ENCODE data around the gene TIMM44. TPM values are rescaled to one million over a fixed set of nuclear protein-coding genes. Genes with fewer than 3 reads are reported as not detected.

The TIMM44 gene
- total and polyA plus RNA-seq, 4 donors, result 17.7 to 35.8 (median 26.6) TPM

DNA sequence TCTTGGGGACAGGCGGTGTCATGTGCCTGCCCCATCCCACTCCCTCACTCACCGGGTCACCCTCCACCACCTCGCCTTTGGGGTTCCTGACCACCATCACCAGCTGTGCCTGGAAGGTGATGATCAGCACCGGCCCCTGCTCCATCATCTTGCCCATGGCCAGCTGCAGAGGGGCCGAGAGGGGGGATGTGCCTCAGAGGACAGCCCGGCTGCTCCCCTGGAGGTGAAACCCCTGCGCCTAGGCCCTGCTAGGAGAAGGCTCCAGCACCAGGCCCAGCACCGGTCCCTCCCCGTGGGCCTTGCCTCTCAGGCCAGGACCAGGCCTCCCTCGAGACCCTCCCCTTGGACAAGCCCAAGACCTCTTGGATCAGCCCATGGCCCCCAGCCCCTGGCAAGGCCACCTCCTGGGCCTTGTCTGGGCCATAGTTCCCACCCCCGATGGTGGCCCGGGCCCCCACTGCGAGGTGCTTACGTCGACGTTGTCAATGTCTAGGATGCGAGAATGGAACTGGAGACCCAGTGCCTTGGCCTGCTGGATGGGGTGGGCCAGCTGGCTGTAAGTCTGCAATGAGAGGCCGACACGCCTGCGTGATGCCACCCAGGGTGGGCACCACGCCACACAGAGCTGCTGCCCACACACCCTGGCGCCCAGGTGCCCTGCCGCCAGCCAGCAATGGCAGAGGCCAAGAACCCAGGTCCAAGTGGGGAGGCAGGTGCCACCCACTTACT lies 15.7 kb downstream of the TIMM44 start:
- H3K27ac ChIP-seq (ENCODE audit: low read depth in 1 of 2, low read length in 2 of 2), result no peak overlapping the region
- DNase-seq (ENCODE audit: low spot score), result no peak
- no peak overlapping the region for H3K4me3 ChIP-seq (ENCODE audit: low read depth in 1 of 3, low read length in 3 of 3)
- peaks cover 8 to 12% (median 9%) of the 10 kb centered on the region in 4 donors for H3K4me1 ChIP-seq (ENCODE audit: control insufficient read depth in 4 of 4, insufficient read depth in 4 of 4, low read length in 3 of 4)
- peaks cover 8 to 27% (median 15%) of the 10 kb centered on the region in 4 donors for H3K36me3 ChIP-seq (ENCODE audit: control insufficient read depth in 4 of 4, insufficient read depth in 3 of 4, low read depth in 1 of 4, low read length in 3 of 4)
- H3K27me3 ChIP-seq (ENCODE audit: control insufficient read depth in 4 of 4, insufficient read depth in 4 of 4, low read length in 3 of 4), result no peaks in the 10 kb centered on the region
- 92% methylated on average over 23 of the region's 23 CpGs for WGBS
- H3K9ac ChIP-seq (ENCODE audit: low read depth in 1 of 2, low read length in 2 of 2), result no peak overlapping the region
- H3K9me3 ChIP-seq (ENCODE audit: control insufficient read depth in 4 of 4, low read length in 3 of 4), result no peaks in the 10 kb centered on the region
- TF ChIP-seq GABPA (IDR thresholded peaks at IDR 0.05 in 1 of 2, conservative IDR thresholded peaks at IDR 0.05 in 1 of 2), result no peak

DNA sequence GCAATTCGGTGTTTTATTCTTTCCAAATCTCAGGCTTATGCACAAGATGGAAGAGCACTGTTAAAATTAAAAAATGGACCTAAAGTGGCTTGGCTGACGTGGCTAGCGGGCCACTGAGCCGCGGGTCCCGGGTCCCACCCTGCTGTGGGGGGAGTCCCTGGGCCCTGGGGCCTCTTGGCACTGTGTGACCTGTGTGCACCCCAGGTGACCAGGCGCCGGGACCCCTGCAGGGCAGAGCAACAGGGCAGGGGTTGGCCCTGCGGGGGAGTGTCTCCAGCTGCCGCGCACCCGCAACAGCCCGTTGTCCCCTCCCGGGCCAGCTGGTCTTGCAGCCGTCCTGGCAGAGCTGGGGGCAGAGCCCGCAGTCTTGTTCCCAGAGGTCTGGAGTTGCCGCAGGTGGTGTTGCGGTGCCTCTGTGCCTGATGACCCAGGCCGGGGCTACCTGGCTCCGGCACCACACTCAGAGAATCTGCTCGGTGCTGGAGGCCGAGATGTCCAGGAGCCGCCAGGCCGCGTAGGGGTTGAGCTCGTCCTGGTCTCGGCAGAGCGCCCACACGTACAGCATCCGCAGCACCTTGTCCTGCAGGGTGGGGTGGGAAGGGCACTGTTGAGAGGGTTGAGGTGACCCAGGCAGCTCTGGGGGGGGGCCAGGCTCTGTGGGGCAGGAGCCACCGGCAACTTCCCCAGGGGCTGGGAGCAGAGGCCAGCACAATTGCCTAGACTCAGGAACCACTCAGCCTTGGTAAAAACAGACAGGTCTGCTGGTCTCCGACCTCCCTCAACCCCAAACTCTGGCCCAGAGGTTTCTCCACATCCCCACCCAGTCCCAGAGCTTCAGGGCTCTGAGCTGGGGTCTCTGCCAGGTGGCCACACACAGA lies 16.5 kb downstream of the TIMM44 start:
- no peak for DNase-seq (ENCODE audit: low spot score)
- 90% methylated on average over 32 of the region's 32 CpGs for WGBS
- Histone ChIP-seq H3K4me3 (ENCODE audit: low read depth in 1 of 3, low read length in 3 of 3) (no peak overlapping the region), H3K27me3 (ENCODE audit: control insufficient read depth in 4 of 4, insufficient read depth in 4 of 4, low read length in 3 of 4) (no peaks in the 10 kb centered on the region), H3K36me3 (ENCODE audit: control insufficient read depth in 4 of 4, insufficient read depth in 3 of 4, low read depth in 1 of 4, low read length in 3 of 4) (peaks cover 2 to 26% (median 11%) of the 10 kb centered on the region in 4 donors), H3K4me1 (ENCODE audit: control insufficient read depth in 4 of 4, insufficient read depth in 4 of 4, low read length in 3 of 4) (peaks cover 8 to 13% (median 9%) of the 10 kb centered on the region in 4 donors), H3K27ac (ENCODE audit: low read depth in 1 of 2, low read length in 2 of 2) (no peak overlapping the region), H3K9ac (ENCODE audit: low read depth in 1 of 2, low read length in 2 of 2) (no peak overlapping the region), H3K9me3 (ENCODE audit: control insufficient read depth in 4 of 4, low read length in 3 of 4) (no peaks in the 10 kb centered on the region)
- TF ChIP-seq FOXA2 (IDR thresholded peaks at IDR 0.05) (no peak), SP1 (IDR thresholded peaks at IDR 0.05) (no peak), FOXA1 (IDR thresholded peaks at IDR 0.05) (no peak), RXRA (IDR thresholded peaks at IDR 0.05) (no peak), RAD21 (IDR thresholded peaks at IDR 0.05) (no peak), JUND (IDR thresholded peaks at IDR 0.05) (no peak), TAF1 (conservative IDR thresholded peaks at IDR 0.05) (no peak), HNF4G (IDR thresholded peaks at IDR 0.05) (no peak), EGR1 (IDR thresholded peaks at IDR 0.05; ENCODE audit: low read depth in 2 of 2) (no peak)
- TF ChIP-seq, protein P1, sequence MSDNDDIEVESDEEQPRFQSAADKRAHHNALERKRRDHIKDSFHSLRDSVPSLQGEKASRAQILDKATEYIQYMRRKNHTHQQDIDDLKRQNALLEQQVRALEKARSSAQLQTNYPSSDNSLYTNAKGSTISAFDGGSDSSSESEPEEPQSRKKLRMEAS (IDR thresholded peaks at IDR 0.05), result no peak
- TF ChIP-seq, protein P2, sequence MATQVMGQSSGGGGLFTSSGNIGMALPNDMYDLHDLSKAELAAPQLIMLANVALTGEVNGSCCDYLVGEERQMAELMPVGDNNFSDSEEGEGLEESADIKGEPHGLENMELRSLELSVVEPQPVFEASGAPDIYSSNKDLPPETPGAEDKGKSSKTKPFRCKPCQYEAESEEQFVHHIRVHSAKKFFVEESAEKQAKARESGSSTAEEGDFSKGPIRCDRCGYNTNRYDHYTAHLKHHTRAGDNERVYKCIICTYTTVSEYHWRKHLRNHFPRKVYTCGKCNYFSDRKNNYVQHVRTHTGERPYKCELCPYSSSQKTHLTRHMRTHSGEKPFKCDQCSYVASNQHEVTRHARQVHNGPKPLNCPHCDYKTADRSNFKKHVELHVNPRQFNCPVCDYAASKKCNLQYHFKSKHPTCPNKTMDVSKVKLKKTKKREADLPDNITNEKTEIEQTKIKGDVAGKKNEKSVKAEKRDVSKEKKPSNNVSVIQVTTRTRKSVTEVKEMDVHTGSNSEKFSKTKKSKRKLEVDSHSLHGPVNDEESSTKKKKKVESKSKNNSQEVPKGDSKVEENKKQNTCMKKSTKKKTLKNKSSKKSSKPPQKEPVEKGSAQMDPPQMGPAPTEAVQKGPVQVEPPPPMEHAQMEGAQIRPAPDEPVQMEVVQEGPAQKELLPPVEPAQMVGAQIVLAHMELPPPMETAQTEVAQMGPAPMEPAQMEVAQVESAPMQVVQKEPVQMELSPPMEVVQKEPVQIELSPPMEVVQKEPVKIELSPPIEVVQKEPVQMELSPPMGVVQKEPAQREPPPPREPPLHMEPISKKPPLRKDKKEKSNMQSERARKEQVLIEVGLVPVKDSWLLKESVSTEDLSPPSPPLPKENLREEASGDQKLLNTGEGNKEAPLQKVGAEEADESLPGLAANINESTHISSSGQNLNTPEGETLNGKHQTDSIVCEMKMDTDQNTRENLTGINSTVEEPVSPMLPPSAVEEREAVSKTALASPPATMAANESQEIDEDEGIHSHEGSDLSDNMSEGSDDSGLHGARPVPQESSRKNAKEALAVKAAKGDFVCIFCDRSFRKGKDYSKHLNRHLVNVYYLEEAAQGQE (IDR thresholded peaks at IDR 0.05), result no peak
- TF ChIP-seq, protein P3, sequence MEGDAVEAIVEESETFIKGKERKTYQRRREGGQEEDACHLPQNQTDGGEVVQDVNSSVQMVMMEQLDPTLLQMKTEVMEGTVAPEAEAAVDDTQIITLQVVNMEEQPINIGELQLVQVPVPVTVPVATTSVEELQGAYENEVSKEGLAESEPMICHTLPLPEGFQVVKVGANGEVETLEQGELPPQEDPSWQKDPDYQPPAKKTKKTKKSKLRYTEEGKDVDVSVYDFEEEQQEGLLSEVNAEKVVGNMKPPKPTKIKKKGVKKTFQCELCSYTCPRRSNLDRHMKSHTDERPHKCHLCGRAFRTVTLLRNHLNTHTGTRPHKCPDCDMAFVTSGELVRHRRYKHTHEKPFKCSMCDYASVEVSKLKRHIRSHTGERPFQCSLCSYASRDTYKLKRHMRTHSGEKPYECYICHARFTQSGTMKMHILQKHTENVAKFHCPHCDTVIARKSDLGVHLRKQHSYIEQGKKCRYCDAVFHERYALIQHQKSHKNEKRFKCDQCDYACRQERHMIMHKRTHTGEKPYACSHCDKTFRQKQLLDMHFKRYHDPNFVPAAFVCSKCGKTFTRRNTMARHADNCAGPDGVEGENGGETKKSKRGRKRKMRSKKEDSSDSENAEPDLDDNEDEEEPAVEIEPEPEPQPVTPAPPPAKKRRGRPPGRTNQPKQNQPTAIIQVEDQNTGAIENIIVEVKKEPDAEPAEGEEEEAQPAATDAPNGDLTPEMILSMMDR (IDR thresholded peaks at IDR 0.05; ENCODE audit: low read depth, low read length, missing input control), result no peak
